ENCODE results near the gene BZW2.

BZW2 gene

GRCh38 chr7:16698200-16698905 lies 52.4 kb downstream of the BZW2 start:
- DNase-seq (ENCODE audit: low read depth, low spot score): no peak
- no peak overlapping the region for H3K4me3 ChIP-seq (ENCODE audit: low read length)

DNA sequence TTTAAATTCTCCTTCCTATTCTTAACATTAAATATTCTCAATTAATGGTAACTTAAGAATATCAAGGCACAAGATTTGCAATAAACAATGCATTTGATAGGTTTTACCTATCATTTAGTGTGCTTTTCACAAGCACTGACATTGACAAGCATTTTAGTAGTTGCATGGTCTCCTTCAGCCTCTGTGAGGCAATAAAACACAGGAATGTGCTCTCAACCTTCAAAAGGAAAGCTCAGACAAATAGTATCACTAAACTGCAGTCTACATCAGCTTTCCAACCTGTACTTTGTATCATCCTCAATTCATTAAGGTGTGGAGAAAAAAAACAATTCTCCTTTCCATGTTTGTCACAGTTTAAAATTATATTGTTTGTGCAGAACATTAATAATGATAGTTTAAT lies 56.5 kb downstream of the BZW2 start:
- DNase-seq (ENCODE audit: low read depth, low spot score): no peak
- H3K4me3 ChIP-seq (ENCODE audit: low read length): no peak overlapping the region

DNA sequence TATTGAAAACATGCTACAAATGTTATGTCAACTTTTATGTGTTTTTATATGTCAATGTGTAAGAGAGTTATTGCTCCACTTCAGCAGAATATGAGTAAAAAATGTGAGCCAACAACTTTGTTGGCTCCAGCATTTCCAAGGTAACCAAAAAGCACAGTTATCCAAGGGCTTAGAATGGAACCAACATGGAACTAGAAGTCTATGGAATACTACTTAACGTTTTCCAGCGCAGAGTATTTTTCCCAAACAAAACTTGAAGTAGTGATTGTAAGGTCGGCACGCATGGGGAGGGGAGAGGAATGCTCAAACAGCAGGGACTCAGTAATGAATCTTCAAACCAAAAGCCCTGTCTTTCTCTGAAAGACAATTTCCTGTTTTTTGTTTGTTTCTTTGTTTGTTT lies 62.5 kb downstream of the BZW2 start:
- DNase-seq (ENCODE audit: low read depth, low spot score): no peak
- H3K4me3 ChIP-seq (ENCODE audit: low read length): no peak overlapping the region

DNA sequence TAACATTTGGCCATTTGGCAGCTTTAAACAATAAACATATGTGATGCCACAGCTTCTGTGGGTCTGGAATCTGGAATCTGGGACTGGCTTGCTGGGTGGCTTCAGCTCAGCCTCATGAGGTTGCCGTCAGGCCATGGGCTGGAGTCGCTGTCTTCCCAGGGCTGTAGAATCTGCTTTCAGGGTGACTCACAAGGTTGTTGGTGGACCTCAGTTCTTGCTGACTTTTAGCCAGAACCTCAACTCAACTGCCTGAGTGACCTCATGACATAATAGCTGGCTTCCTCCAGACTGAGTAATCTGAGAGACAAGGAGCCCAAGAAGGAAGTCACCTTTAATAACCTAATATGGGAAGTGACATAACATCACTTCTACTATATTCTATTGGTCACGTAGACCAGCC lies 63.0 kb downstream of the BZW2 start:
- H3K4me3 ChIP-seq (ENCODE audit: low read length): no peak overlapping the region
- no peak for DNase-seq (ENCODE audit: low read depth, low spot score)

DNA sequence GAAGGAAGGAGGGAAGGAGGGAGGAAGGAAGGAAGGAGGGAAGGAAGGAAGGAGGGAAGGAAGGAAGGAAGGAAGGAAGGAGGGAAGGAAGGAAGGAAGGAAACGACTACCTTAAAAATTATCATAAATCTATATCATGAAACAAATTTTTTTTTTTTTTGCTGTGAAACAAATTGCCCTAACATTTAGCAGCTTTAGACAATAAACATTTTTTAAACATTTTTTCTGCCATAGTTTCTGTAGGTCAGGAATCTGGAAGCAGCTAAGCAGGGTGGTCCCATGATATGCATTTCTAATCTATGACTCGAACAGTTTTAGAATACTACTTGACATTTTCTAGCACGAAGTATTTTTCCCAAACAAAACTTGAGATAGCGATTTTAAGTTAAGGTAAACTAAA lies 64.7 kb downstream of the BZW2 start:
- H3K4me3 ChIP-seq (ENCODE audit: low read length): no peak overlapping the region
- no peak for DNase-seq (ENCODE audit: low read depth, low spot score)

DNA sequence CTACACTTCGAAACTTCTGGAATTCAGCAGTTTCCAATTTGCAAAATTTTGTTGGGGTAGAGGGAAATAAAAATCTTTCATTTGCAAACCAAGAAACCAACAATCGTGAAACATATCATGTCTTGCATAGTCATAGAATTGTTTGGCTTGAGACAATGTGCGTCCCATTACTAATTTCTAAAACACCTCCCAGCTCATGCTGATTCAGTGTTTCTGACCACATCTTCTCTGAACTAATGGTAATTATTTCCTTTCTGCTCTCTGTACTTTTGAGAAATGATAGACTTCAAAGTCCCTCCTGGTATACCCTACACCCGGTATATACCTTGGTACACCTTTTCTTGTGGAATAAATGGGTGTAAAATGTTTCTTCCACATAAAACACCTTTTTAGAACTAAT lies 65.7 kb downstream of the BZW2 start:
- H3K4me3 ChIP-seq (ENCODE audit: low read length): no peak overlapping the region
- no peak for DNase-seq (ENCODE audit: low read depth, low spot score)

DNA sequence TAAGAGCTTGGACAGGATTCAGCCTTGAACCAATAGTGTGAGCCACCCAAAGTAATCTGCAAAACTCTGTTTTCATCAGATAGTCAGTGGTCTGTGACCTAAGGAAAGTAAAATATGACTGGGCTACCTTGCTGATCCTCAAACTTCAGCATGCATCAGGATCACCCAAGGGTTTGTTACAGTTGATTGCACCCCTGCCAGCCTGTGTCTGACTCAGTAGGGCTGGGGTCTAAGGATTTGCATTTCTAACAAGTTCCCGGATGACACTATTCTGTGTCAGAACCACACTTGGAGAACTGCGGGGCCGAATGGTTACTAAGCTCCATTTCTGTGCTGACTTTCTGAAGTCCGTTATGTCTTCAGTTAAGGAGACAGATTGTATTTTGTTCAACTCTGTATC lies 66.9 kb downstream of the BZW2 start:
- no peak overlapping the region for H3K4me3 ChIP-seq (ENCODE audit: low read length)
- no peak for DNase-seq (ENCODE audit: low read depth, low spot score)

GRCh38 chr7:16715928-16716327 lies 69.9 kb downstream of the BZW2 start:
- DNase-seq (ENCODE audit: low read depth, low spot score): no peak
- H3K4me3 ChIP-seq (ENCODE audit: low read length): no peak overlapping the region

DNA sequence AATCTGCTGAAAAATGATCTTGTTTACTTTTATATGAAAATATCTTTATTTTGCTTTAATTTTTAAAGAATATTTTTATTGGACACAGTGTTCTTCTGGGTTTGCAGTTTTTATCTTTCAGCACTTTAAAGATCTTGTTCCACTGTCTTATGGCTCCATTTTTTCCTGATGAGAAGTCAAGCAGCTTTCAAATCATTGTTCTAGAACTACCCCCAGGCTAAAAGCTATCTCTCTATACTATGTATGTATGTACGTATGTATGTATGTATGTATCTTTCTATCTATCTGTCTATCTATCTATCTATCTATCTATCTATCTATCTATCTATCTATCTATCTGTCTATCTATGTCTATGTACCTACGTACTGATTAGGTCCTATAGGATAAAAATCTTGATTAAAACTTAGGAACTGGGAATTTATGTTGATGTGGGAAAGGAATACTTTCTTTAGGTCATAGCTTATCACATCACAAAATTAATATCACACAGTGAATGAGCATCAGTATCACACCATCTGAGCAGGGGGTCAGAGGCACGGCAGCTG lies 72.2 kb downstream of the BZW2 start:
- DNase-seq (ENCODE audit: low read depth, low spot score): no peak
- H3K4me3 ChIP-seq (ENCODE audit: low read length): no peak overlapping the region

DNA sequence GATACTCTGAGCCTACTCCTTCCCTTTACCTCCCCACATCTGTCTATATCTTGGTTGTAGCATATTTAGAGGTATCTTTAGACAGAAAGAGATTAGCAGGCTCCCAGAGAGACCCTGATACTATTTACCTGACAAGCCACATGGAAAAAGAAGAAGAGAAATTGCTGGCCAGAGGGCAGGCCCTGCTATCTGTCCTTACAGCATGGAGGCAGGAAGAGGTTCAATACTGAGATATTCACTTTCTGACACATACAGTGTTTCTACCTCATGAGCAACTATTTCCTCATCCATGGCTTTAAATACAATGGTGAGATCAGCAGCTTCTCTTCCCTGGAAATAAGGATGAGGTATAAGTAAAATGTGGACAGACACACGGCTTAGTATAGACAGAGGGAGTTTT lies 73.7 kb downstream of the BZW2 start:
- DNase-seq (ENCODE audit: low read depth, low spot score): no peak
- H3K4me3 ChIP-seq (ENCODE audit: low read length): no peak overlapping the region

- DNase-seq (ENCODE audit: low read depth, low spot score): no peak
- H3K4me3 ChIP-seq (ENCODE audit: low read length): no peak overlapping the region
Observed at GRCh38 chr7:16721541-16721940, 75.6 kb downstream of the BZW2 start.

GRCh38 chr7:16724344-16724743 lies 78.4 kb downstream of the BZW2 start:
- H3K4me3 ChIP-seq (ENCODE audit: low read length): no peak overlapping the region
- DNase-seq (ENCODE audit: low read depth, low spot score): no peak

GRCh38 chr7:16726189-16726588 lies 80.2 kb downstream of the BZW2 start:
- no peak for DNase-seq (ENCODE audit: low read depth, low spot score)
- H3K4me3 ChIP-seq (ENCODE audit: low read length): no peak overlapping the region

DNA sequence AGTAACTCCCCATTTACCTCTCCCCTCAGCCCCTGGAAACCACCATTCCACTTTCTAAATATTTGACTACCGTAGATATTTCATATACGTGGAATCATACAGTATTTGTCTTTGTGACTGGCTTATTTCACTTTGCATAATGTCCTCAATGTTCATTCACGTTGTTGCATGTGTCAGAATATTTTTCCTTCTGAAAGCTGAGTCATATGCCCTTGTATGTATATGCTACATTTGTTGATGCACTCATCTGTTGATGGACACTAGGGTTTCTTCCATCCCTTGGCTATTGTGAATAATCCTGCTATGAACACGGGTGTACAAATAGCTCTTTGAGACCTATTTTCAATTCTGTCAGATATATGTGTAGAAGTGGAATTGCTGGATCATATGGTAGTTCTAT lies 81.8 kb downstream of the BZW2 start:
- no peak overlapping the region for H3K4me3 ChIP-seq (ENCODE audit: low read length)
- DNase-seq (ENCODE audit: low read depth, low spot score): no peak

DNA sequence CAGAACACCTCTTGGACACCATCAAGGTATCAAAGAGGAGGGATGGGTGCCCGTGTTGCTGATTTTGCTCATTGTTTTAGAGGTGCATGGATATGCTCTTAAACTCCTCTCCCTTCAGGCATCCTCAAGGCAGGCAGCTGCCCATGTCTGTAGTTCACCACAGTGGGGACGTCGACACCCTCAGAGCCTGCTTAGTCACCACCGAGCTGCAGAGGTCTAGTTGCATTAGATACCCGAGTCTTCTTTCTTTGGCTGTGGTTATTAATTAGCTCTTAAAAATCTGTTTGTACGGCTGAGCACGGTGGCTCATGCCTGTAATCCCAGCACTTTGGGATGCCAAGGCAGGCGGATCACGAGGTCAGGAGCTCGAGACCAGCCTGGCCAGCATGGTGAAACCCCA lies 82.8 kb downstream of the BZW2 start:
- no peak overlapping the region for H3K4me3 ChIP-seq (ENCODE audit: low read length)
- DNase-seq (ENCODE audit: low read depth, low spot score): no peak

DNA sequence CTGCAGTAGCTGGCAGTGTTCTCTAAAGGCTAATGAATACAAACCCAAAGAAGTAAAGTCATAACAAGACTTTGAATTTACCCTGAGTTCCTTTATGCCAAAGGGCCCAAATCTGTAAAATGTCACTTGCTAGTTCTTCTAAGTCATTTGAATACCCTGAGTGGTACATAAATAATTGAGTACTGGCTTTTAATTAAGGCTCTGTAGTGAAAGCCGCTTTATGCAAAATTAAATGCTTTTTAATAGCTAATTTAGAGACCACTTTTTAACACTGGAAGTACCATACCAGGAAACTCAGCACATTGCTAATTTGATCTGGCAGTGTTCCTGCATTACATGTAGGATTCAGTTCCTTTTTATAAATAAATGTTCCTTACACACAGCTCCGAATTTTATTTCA lies 83.6 kb downstream of the BZW2 start:
- no peak for DNase-seq (ENCODE audit: low read depth, low spot score)
- H3K4me3 ChIP-seq (ENCODE audit: low read length): no peak overlapping the region

- no peak for DNase-seq (ENCODE audit: low read depth, low spot score)
- no peak overlapping the region for H3K4me3 ChIP-seq (ENCODE audit: low read length)
Observed at GRCh38 chr7:16730937-16731336, 85.0 kb downstream of the BZW2 start.

GRCh38 chr7:16732828-16733227 lies 86.8 kb downstream of the BZW2 start:
- no peak overlapping the region for H3K4me3 ChIP-seq (ENCODE audit: low read length)
- DNase-seq (ENCODE audit: low read depth, low spot score): no peak

- no peak for DNase-seq (ENCODE audit: low read depth, low spot score)
Observed at GRCh38 chr7:16734148-16734726, 88.3 kb downstream of the BZW2 start.

DNA sequence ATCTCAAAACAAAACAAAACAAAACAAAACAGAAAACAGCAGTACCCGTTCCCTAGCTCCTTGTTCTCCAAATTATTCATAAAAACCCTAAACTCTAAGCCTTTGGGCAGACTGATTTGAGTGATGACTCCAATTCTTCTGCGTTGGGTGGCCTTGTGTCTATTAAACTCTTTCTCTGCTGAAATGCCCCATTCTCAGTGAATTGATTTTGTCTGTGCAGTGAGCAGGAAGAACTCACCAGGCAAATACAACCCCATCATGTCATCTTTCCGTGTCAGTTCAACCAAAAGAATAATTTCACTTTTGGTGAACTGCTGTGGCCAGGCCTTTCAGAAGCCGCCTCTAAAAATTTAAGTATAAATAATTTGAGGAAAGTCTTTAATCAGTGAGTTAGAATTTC lies 89.0 kb downstream of the BZW2 start:
- no peak overlapping the region for H3K4me3 ChIP-seq (ENCODE audit: low read length)
- no peak for DNase-seq (ENCODE audit: low read depth, low spot score)

More at GRCh38 chr7:16734148-16734726, 88.3 kb downstream of the BZW2 start:
- H3K4me3 ChIP-seq (ENCODE audit: low read length): no peak overlapping the region
